GM23338 (cell line): ENCODE data around the gene TRPM2. TPM values are rescaled to one million over a fixed set of nuclear protein-coding genes. Genes with fewer than 3 reads are reported as not detected.

Experiments used
- ATAC-seq: fragments of 200-7000 bp; cut with Tn5 transposase; 3 replicates; pipeline ENCODE4 v1.9.1; 2020
- DNase-seq: peaks from one replicate; pipeline ENCODE4 v3.0.0-alpha.2; 2015; ENCODE audit warnings: low spot score
- H2AFZ ChIP-seq: fragments of 200-600 bp; sonication (generic); 2 replicates; pipeline ENCODE4 v1.8.0; 2016; ENCODE audit warnings: antibody characterized with exemption, mild to moderate bottlenecking, moderate library complexity
- H3F3A ChIP-seq: fragments of 200-600 bp; sonication (generic); replicated peaks from 2 replicates; pipeline ENCODE4 v1.8.0; 2017; ENCODE audit warnings: antibody characterized with exemption, mixed run types, low read depth
- H3K27ac ChIP-seq: fragments of 200-600 bp; sonication (generic); 2 replicates; pipeline ENCODE4 v1.6.1; 2016; ENCODE audit warnings: low read depth
- H3K27me3 ChIP-seq: fragments of 200-600 bp; sonication (generic); 2 replicates; pipeline ENCODE4 v1.8.0; 2016; ENCODE audit warnings: mild to moderate bottlenecking, mixed run types, moderate library complexity; ENCODE audit not compliant: insufficient read depth
- H3K36me3 ChIP-seq: fragments of 200-600 bp; sonication (generic); 2 replicates; pipeline ENCODE4 v1.8.0; 2016; ENCODE audit warnings: mild to moderate bottlenecking; ENCODE audit not compliant: insufficient read depth
- H3K4me1 ChIP-seq: fragments of 200-600 bp; sonication (generic); 2 replicates; pipeline ENCODE4 v1.8.0; 2016; ENCODE audit warnings: mild to moderate bottlenecking, moderate library complexity; ENCODE audit not compliant: insufficient read depth
- H3K4me2 ChIP-seq: fragments of 200-600 bp; sonication (generic); 2 replicates; pipeline ENCODE4 v1.7.1; 2017; ENCODE audit warnings: mixed run types
- H3K4me3 ChIP-seq: fragments of 200-600 bp; sonication (generic); 2 replicates; pipeline ENCODE4 v1.6.1; 2016; ENCODE audit warnings: mixed run types
- H3K79me2 ChIP-seq: fragments of 200-600 bp; sonication (generic); replicated peaks from 2 replicates; pipeline ENCODE4 v1.8.0; 2017; ENCODE audit warnings: mild to moderate bottlenecking; ENCODE audit not compliant: insufficient read depth
- H3K9me2 ChIP-seq: fragments of 200-600 bp; sonication (generic); 2 replicates; pipeline ENCODE4 v1.8.0; 2017; ENCODE audit not compliant: insufficient read depth
- H4K20me1 ChIP-seq: fragments of 200-600 bp; sonication (generic); replicated peaks from 2 replicates; pipeline ENCODE4 v1.8.0; 2017; ENCODE audit warnings: mild to moderate bottlenecking; ENCODE audit not compliant: insufficient read depth
- H3K27ac Mint-ChIP-seq: 2 replicates; pipeline ENCODE4 v1.8.0; 2020; ENCODE audit warnings: inconsistent platforms, mild to moderate bottlenecking, moderate library complexity, mixed read lengths
- H3K27me3 Mint-ChIP-seq: 3 replicates; pipeline ENCODE4 v1.8.0; 2022; ENCODE audit warnings: low read depth, mild to moderate bottlenecking, moderate library complexity, mixed read lengths, inconsistent platforms; ENCODE audit not compliant: insufficient read depth, poor library complexity
- H3K36me3 Mint-ChIP-seq: 3 replicates; pipeline ENCODE4 v1.8.0; 2021; ENCODE audit warnings: low read depth, mild to moderate bottlenecking, inconsistent platforms, moderate library complexity, mixed read lengths
- H3K4me1 Mint-ChIP-seq: 3 replicates; pipeline ENCODE4 v1.8.0; 2020; ENCODE audit warnings: mild to moderate bottlenecking, inconsistent platforms, mixed read lengths
- H3K4me3 Mint-ChIP-seq: 3 replicates; pipeline ENCODE4 v1.8.0; 2021; ENCODE audit warnings: moderate library complexity, mild to moderate bottlenecking, inconsistent platforms, mixed read lengths
- H3K9me3 Mint-ChIP-seq: 3 replicates; pipeline ENCODE4 v1.8.0; 2020; ENCODE audit warnings: moderate library complexity, mild to moderate bottlenecking, inconsistent platforms, mixed read lengths
- CREB1 ChIP-seq: fragments of 250-450 bp; sonication (Bioruptor Pico); IDR thresholded peaks from 2 replicates; pipeline ENCODE4 v1.5.0; 2020; ENCODE audit warnings: low read depth, mild to moderate bottlenecking, moderate library complexity
- EZH2 ChIP-seq: fragments of 200-600 bp; sonication (generic); IDR thresholded peaks from one replicate; pipeline ENCODE4 v1.8.0; 2017; ENCODE audit warnings: antibody characterized with exemption, mild to moderate bottlenecking, low read depth; ENCODE audit not compliant: unreplicated experiment
- JUNB ChIP-seq: IDR thresholded peaks from one replicate; pipeline ENCODE4 v1.6.1; 2016; ENCODE audit warnings: antibody characterized with exemption; ENCODE audit not compliant: unreplicated experiment
- NANOG ChIP-seq: IDR thresholded peaks from 2 replicates; pipeline ENCODE4 v1.6.1; 2016; ENCODE audit warnings: antibody characterized with exemption, borderline replicate concordance
- POLR2AphosphoS5 ChIP-seq: IDR thresholded peaks from 2 replicates; pipeline ENCODE4 v1.6.1; 2016; ENCODE audit warnings: antibody characterized with exemption, low read depth
- STAT1 ChIP-seq: IDR thresholded peaks from one replicate; pipeline ENCODE4 v1.6.1; 2016; ENCODE audit warnings: antibody characterized with exemption; ENCODE audit not compliant: unreplicated experiment
- ZNF331 ChIP-seq: fragments of 250-450 bp; sonication (Bioruptor Pico); IDR thresholded peaks from 2 replicates; pipeline ENCODE4 v1.5.0; 2020; ENCODE audit warnings: low read depth, mild to moderate bottlenecking, moderate library complexity
- polyA plus RNA-seq: library from polyadenylated mRNA; unstranded; fragments of >200 nt; fragmentation: Nextera tagmentation; extraction: Ambion mirVana; gene quantifications from 2 replicates; pipeline ENCODE4 v1.2.1, GENCODE V29; 2016
- total RNA-seq: library from RNA; depleted of rRNA; stranded (reverse); fragments of >200 nt; shearing (Covaris generic); gene quantifications from 2 replicates; pipeline ENCODE4 v1.2.3, GENCODE V29; 2014
- TF ChIP-seq, protein P1 (sequence below): fragments of 250-450 bp; sonication (Bioruptor Pico); IDR thresholded peaks from 2 replicates; pipeline ENCODE4 v1.5.0; 2020; ENCODE audit warnings: mild to moderate bottlenecking, moderate library complexity
- TF ChIP-seq, protein P2 (sequence below): IDR thresholded peaks from 2 replicates; pipeline ENCODE4 v1.6.1; 2016; ENCODE audit warnings: antibody characterized with exemption
- TF ChIP-seq, protein P3 (sequence below), 2 experiments: fragments of 200-600 bp in 1 of 2; sonication (generic) in 1 of 2; conservative IDR thresholded peaks; 2 replicates each; pipeline versions ENCODE4 v1.5.1 to v1.6.1; 2016 to 2017; ENCODE audit warnings: antibody characterized with exemption in 2 of 2, low read depth in 2 of 2, mild to moderate bottlenecking in 2 of 2, moderate library complexity in 1 of 2
- TF ChIP-seq, protein P4 (sequence below): IDR thresholded peaks from one replicate; pipeline ENCODE4 v1.6.1; 2018; ENCODE audit warnings: antibody characterized with exemption; ENCODE audit not compliant: unreplicated experiment

TRPM2 gene
- total and polyA plus RNA-seq, 2 experiments from 2014 or later: 0.53 to 0.83 TPM

DNA sequence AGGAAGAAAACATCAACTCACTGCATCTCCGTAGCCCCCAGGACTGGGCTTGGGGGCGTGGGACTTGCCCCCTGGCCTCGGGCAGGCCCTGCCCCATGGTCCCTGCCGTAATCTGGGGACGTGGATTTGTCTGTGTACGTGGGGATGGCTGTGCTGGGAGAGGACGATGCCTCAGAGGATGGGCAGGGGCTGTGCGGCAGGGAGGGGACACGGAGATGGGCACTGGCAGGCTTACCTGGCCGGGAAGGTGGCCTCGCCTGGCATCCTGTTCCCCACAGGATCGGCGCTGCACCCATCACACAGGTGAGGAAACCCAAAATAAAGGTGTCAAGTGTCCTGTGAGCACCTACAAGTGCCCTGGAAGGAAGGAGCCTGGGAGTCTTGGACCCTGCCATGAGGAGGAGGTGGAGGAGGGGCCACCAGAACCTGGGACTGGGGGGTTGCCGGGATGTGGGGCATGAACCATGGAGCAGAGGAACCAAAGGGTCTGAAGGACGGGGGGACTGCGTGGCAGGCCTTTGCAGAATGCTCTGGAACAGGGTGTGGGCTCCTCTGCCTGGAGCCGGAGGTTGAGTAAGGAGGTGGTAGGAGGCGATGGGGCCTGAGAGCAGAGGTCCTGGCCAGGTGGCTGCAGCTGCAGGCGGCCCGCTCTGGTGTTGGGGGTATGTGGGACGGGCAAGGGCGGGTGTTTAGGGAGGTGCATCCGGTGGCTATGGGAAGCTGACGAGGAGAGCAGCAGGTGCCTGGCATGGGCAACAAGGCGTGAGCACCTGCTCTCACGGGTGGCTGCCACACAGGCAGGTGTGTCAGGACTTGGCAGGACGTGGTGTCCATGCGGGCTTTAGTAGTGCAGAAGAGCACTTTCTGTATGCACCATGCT, 74.1 kb downstream of the TRPM2 start (continued):
- TF ChIP-seq, protein P1, sequence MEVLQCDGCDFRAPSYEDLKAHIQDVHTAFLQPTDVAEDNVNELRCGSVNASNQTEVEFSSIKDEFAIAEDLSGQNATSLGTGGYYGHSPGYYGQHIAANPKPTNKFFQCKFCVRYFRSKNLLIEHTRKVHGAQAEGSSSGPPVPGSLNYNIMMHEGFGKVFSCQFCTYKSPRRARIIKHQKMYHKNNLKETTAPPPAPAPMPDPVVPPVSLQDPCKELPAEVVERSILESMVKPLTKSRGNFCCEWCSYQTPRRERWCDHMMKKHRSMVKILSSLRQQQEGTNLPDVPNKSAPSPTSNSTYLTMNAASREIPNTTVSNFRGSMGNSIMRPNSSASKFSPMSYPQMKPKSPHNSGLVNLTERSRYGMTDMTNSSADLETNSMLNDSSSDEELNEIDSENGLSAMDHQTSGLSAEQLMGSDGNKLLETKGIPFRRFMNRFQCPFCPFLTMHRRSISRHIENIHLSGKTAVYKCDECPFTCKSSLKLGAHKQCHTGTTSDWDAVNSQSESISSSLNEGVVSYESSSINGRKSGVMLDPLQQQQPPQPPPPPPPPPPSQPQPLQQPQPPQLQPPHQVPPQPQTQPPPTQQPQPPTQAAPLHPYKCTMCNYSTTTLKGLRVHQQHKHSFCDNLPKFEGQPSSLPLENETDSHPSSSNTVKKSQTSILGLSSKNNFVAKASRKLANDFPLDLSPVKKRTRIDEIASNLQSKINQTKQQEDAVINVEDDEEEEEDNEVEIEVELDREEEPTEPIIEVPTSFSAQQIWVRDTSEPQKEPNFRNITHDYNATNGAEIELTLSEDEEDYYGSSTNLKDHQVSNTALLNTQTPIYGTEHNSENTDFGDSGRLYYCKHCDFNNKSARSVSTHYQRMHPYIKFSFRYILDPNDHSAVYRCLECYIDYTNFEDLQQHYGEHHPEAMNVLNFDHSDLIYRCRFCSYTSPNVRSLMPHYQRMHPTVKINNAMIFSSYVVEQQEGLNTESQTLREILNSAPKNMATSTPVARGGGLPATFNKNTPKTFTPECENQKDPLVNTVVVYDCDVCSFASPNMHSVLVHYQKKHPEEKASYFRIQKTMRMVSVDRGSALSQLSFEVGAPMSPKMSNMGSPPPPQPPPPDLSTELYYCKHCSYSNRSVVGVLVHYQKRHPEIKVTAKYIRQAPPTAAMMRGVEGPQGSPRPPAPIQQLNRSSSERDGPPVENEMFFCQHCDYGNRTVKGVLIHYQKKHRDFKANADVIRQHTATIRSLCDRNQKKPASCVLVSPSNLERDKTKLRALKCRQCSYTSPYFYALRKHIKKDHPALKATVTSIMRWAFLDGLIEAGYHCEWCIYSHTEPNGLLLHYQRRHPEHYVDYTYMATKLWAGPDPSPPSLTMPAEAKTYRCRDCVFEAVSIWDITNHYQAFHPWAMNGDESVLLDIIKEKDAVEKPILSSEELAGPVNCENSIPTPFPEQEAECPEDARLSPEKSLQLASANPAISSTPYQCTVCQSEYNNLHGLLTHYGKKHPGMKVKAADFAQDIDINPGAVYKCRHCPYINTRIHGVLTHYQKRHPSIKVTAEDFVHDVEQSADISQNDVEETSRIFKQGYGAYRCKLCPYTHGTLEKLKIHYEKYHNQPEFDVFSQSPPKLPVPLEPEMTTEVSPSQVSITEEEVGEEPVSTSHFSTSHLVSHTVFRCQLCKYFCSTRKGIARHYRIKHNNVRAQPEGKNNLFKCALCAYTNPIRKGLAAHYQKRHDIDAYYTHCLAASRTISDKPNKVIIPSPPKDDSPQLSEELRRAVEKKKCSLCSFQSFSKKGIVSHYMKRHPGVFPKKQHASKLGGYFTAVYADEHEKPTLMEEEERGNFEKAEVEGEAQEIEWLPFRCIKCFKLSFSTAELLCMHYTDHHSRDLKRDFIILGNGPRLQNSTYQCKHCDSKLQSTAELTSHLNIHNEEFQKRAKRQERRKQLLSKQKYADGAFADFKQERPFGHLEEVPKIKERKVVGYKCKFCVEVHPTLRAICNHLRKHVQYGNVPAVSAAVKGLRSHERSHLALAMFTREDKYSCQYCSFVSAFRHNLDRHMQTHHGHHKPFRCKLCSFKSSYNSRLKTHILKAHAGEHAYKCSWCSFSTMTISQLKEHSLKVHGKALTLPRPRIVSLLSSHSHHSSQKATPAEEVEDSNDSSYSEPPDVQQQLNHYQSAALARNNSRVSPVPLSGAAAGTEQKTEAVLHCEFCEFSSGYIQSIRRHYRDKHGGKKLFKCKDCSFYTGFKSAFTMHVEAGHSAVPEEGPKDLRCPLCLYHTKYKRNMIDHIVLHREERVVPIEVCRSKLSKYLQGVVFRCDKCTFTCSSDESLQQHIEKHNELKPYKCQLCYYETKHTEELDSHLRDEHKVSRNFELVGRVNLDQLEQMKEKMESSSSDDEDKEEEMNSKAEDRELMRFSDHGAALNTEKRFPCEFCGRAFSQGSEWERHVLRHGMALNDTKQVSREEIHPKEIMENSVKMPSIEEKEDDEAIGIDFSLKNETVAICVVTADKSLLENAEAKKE: no peak
- TF ChIP-seq NANOG: no peak
- TF ChIP-seq, protein P2, sequence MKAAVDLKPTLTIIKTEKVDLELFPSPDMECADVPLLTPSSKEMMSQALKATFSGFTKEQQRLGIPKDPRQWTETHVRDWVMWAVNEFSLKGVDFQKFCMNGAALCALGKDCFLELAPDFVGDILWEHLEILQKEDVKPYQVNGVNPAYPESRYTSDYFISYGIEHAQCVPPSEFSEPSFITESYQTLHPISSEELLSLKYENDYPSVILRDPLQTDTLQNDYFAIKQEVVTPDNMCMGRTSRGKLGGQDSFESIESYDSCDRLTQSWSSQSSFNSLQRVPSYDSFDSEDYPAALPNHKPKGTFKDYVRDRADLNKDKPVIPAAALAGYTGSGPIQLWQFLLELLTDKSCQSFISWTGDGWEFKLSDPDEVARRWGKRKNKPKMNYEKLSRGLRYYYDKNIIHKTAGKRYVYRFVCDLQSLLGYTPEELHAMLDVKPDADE: no peak

DNA sequence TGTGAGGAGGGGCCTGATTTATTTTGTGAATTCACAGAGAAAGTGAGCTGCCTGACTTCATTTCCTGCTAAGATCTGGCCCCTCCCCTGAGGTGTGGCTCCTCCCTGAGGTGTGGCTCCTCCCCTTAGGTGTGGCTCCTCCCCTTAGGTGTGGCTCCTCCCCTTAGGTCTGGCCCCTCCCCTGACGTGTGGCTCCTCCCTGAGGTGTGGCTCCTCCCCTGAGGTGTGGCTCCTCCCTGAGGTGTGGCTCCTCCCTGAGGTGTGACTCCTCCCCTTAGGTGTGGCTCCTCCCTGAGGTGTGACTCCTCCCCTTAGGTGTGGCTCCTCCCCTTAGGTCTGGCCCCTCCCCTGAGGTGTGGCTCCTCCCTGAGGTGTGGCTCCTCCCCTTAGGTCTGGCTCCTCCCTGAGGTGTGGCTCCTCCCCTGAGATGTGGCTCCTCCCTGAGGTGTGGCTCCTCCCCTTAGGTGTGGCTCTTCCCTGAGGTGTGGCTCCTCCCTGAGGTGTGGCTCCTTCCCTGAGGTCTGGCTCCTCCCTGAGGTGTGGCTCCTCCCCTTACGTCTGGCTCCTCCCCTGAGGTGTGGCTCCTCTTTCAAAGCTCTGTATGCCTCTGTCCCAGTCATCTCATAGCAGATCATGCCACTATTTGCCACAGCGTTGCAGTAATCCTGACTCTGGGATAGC, 75.0 kb downstream of the TRPM2 start:
- no peaks in the 10 kb centered on the region for H3K79me2 ChIP-seq
- no peak overlapping the region for H3K27ac ChIP-seq
- no peak overlapping the region for H3K27ac Mint-ChIP-seq
- DNase-seq (peak; percentile 82), ATAC-seq (peak; percentile 50)
- H3K9me3 Mint-ChIP-seq: peaks cover 17% of the 10 kb centered on the region; the same call in 2 of the 3 replicates
- H2AFZ ChIP-seq: no peak overlapping the region
- H4K20me1 ChIP-seq: no peaks in the 10 kb centered on the region
- H3K36me3 ChIP-seq: no peaks in the 10 kb centered on the region
- no peaks in the 10 kb centered on the region for H3F3A ChIP-seq
- no peaks in the 10 kb centered on the region for H3K4me1 Mint-ChIP-seq
- H3K4me1 ChIP-seq: no peaks in the 10 kb centered on the region
- H3K27me3 Mint-ChIP-seq: peaks cover 5% of the 10 kb centered on the region
- no peaks in the 10 kb centered on the region for H3K27me3 ChIP-seq
- H3K4me2 ChIP-seq: no peak overlapping the region
- peaks cover 4% of the 10 kb centered on the region; the same call in 1 of the 3 replicates for H3K36me3 Mint-ChIP-seq
- no peaks in the 10 kb centered on the region for H3K9me2 ChIP-seq
- H3K4me3 Mint-ChIP-seq: no peak overlapping the region
- no peak overlapping the region for H3K4me3 ChIP-seq
- TF ChIP-seq CREB1 (CRISPR knock-in tag): no peak
- TF ChIP-seq STAT1: no peak
- TF ChIP-seq POLR2AphosphoS5: no peak
- TF ChIP-seq, protein P3, sequence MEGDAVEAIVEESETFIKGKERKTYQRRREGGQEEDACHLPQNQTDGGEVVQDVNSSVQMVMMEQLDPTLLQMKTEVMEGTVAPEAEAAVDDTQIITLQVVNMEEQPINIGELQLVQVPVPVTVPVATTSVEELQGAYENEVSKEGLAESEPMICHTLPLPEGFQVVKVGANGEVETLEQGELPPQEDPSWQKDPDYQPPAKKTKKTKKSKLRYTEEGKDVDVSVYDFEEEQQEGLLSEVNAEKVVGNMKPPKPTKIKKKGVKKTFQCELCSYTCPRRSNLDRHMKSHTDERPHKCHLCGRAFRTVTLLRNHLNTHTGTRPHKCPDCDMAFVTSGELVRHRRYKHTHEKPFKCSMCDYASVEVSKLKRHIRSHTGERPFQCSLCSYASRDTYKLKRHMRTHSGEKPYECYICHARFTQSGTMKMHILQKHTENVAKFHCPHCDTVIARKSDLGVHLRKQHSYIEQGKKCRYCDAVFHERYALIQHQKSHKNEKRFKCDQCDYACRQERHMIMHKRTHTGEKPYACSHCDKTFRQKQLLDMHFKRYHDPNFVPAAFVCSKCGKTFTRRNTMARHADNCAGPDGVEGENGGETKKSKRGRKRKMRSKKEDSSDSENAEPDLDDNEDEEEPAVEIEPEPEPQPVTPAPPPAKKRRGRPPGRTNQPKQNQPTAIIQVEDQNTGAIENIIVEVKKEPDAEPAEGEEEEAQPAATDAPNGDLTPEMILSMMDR (conservative IDR thresholded peaks at IDR 0.05; ENCODE audit: low read depth in 2 of 2): no peak
- no peak for TF ChIP-seq EZH2
- TF ChIP-seq JUNB: no peak
- no peak for TF ChIP-seq ZNF331 (CRISPR knock-in tag)
- TF ChIP-seq, protein P4, sequence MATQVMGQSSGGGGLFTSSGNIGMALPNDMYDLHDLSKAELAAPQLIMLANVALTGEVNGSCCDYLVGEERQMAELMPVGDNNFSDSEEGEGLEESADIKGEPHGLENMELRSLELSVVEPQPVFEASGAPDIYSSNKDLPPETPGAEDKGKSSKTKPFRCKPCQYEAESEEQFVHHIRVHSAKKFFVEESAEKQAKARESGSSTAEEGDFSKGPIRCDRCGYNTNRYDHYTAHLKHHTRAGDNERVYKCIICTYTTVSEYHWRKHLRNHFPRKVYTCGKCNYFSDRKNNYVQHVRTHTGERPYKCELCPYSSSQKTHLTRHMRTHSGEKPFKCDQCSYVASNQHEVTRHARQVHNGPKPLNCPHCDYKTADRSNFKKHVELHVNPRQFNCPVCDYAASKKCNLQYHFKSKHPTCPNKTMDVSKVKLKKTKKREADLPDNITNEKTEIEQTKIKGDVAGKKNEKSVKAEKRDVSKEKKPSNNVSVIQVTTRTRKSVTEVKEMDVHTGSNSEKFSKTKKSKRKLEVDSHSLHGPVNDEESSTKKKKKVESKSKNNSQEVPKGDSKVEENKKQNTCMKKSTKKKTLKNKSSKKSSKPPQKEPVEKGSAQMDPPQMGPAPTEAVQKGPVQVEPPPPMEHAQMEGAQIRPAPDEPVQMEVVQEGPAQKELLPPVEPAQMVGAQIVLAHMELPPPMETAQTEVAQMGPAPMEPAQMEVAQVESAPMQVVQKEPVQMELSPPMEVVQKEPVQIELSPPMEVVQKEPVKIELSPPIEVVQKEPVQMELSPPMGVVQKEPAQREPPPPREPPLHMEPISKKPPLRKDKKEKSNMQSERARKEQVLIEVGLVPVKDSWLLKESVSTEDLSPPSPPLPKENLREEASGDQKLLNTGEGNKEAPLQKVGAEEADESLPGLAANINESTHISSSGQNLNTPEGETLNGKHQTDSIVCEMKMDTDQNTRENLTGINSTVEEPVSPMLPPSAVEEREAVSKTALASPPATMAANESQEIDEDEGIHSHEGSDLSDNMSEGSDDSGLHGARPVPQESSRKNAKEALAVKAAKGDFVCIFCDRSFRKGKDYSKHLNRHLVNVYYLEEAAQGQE: no peak
